Measurements from ENCODE around the gene LRRC4C. TPM values are rescaled to one million over a fixed set of nuclear protein-coding genes. Genes with fewer than 3 reads are reported as not detected.

Gene LRRC4C
- total RNA-seq, 1 donor from 2014 or later, result 5.5 TPM

- Mint-ChIP-seq H3K36me3 (ENCODE audit: low read depth) (peaks cover 2% of the 10 kb centered on the region), H3K4me1 (peaks cover 22% of the 10 kb centered on the region), H3K9me3 (no peaks in the 10 kb centered on the region), H3K27ac (ENCODE audit: unreplicated experiment) (no peak overlapping the region), H3K27me3 (ENCODE audit: low read depth) (no peaks in the 10 kb centered on the region), H3K4me3 (no peak overlapping the region)
- TF ChIP-seq CTCF (conservative IDR thresholded peaks at IDR 0.05), result no peak
- no peak for DNase-seq (ENCODE audit: low read depth, low spot score)
Measured at GRCh38 chr11:40688369-40688768, 771.1 kb downstream of the LRRC4C start.

- no peak overlapping the region for H3K4me3 Mint-ChIP-seq
- no peaks in the 10 kb centered on the region for H3K27me3 Mint-ChIP-seq (ENCODE audit: low read depth)
- no peak for TF ChIP-seq CTCF (conservative IDR thresholded peaks at IDR 0.05)
- peaks cover 2% of the 10 kb centered on the region for H3K36me3 Mint-ChIP-seq (ENCODE audit: low read depth)
- DNase-seq (ENCODE audit: low read depth, low spot score), result no peak
- peaks cover 7% of the 10 kb centered on the region for H3K4me1 Mint-ChIP-seq
- H3K9me3 Mint-ChIP-seq, result peaks cover 4% of the 10 kb centered on the region
- H3K27ac Mint-ChIP-seq (ENCODE audit: unreplicated experiment), result no peak overlapping the region
Measured at GRCh38 chr11:40686765-40687164, 772.7 kb downstream of the LRRC4C start.

GRCh38 chr11:40683010-40683409, 776.4 kb downstream of the LRRC4C start:
- TF ChIP-seq CTCF (conservative IDR thresholded peaks at IDR 0.05), result no peak
- no peak for DNase-seq (ENCODE audit: low read depth, low spot score)
- no peak overlapping the region for H3K4me3 Mint-ChIP-seq
- peaks cover 4% of the 10 kb centered on the region for H3K9me3 Mint-ChIP-seq
- H3K27me3 Mint-ChIP-seq (ENCODE audit: low read depth), result no peaks in the 10 kb centered on the region
- H3K36me3 Mint-ChIP-seq (ENCODE audit: low read depth), result peaks cover 2% of the 10 kb centered on the region
- no peaks in the 10 kb centered on the region for H3K4me1 Mint-ChIP-seq
- no peak overlapping the region for H3K27ac Mint-ChIP-seq (ENCODE audit: unreplicated experiment)

- no peak overlapping the region for H3K27ac Mint-ChIP-seq (ENCODE audit: unreplicated experiment)
- H3K36me3 Mint-ChIP-seq (ENCODE audit: low read depth), result no peaks in the 10 kb centered on the region
- TF ChIP-seq CTCF (conservative IDR thresholded peaks at IDR 0.05), result no peak
- H3K27me3 Mint-ChIP-seq (ENCODE audit: low read depth), result no peaks in the 10 kb centered on the region
- no peak for DNase-seq (ENCODE audit: low read depth, low spot score)
- peaks cover 4% of the 10 kb centered on the region for H3K9me3 Mint-ChIP-seq
- no peaks in the 10 kb centered on the region for H3K4me1 Mint-ChIP-seq
- no peak overlapping the region for H3K4me3 Mint-ChIP-seq
Measured at GRCh38 chr11:40679276-40679675, 780.2 kb downstream of the LRRC4C start.

- no peak for TF ChIP-seq CTCF (conservative IDR thresholded peaks at IDR 0.05)
- H3K27ac Mint-ChIP-seq (ENCODE audit: unreplicated experiment), result no peak overlapping the region
- H3K9me3 Mint-ChIP-seq, result peaks cover 12% of the 10 kb centered on the region
- no peak for DNase-seq (ENCODE audit: low read depth, low spot score)
- peaks cover 5% of the 10 kb centered on the region for H3K4me1 Mint-ChIP-seq
- H3K36me3 Mint-ChIP-seq (ENCODE audit: low read depth), result peaks cover 9% of the 10 kb centered on the region
- no peaks in the 10 kb centered on the region for H3K27me3 Mint-ChIP-seq (ENCODE audit: low read depth)
- H3K4me3 Mint-ChIP-seq, result no peak overlapping the region
Measured at GRCh38 chr11:40647295-40647694, 812.2 kb downstream of the LRRC4C start.

- peaks cover 6% of the 10 kb centered on the region for H3K9me3 Mint-ChIP-seq
- no peak for DNase-seq (ENCODE audit: low read depth, low spot score)
- H3K27me3 Mint-ChIP-seq (ENCODE audit: low read depth), result no peaks in the 10 kb centered on the region
- H3K36me3 Mint-ChIP-seq (ENCODE audit: low read depth), result peaks cover under 1% of the 10 kb centered on the region
- H3K4me3 Mint-ChIP-seq, result no peak overlapping the region
- H3K4me1 Mint-ChIP-seq, result peaks cover 5% of the 10 kb centered on the region
- no peak overlapping the region for H3K27ac Mint-ChIP-seq (ENCODE audit: unreplicated experiment)
- TF ChIP-seq CTCF (conservative IDR thresholded peaks at IDR 0.05), result no peak
Measured at GRCh38 chr11:40642284-40642683, 817.2 kb downstream of the LRRC4C start.

All from neural crest cell (in vitro differentiated cells).